ENCODE measurements around the gene MALAT1.
"Not testable (repeated sequence)": the region's sequence is repeated elsewhere in the genome, so short reads cannot be mapped to it uniquely, and the experiment has no call there.

MALAT1 gene

DNA sequence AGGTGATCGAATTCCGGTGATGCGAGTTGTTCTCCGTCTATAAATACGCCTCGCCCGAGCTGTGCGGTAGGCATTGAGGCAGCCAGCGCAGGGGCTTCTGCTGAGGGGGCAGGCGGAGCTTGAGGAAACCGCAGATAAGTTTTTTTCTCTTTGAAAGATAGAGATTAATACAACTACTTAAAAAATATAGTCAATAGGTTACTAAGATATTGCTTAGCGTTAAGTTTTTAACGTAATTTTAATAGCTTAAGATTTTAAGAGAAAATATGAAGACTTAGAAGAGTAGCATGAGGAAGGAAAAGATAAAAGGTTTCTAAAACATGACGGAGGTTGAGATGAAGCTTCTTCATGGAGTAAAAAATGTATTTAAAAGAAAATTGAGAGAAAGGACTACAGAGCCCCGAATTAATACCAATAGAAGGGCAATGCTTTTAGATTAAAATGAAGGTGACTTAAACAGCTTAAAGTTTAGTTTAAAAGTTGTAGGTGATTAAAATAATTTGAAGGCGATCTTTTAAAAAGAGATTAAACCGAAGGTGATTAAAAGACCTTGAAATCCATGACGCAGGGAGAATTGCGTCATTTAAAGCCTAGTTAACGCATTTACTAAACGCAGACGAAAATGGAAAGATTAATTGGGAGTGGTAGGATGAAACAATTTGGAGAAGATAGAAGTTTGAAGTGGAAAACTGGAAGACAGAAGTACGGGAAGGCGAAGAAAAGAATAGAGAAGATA is at the start of gene MALAT1:
TSS of gene MALAT1 (plus strand) at position 69 of the 736 bp plus-strand sequence.
- DNase-seq: peak; percentile 94

DNA sequence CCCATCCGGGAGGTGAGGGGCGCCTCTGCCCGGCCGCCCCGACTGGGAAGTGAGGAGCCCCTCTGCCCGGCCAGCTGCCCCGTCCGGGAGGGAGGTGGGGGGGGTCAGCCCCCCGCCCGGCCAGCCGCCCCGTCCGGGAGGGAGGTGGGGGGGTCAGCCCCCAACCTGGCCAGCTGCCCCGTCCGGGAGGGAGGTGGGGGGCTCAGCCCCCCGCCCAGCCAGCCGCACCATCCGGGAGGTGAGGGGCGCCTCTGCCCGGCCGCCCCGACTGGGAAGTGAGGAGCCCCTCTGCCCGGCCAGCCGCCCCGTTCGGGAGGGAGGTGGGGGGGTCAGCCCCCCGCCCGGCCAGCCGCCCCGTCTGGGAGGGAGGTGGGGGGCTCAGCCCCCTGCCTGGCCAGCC is 47.5 kb upstream of the MALAT1 start:
- not testable (repeated sequence) for DNase-seq

DNA sequence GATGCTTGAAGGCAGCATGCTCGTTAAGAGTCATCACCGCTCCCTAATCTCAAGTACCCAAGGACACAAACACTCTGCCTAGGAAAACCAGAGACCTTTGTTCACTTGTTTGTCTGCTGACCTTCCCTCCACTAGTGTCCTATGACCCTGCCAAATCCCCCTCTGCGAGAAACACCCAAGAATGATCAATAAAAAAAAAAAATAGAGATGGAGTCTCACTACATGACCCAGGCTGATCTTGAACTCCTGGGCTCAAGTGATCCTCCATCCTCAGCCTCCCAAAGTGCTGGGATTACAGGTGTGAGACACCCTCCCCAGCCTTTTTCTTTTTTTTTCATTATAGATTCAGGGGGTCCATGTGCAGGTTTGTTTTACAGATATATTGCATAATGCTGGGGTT is 46.6 kb upstream of the MALAT1 start:
- not testable (repeated sequence) for DNase-seq

DNA sequence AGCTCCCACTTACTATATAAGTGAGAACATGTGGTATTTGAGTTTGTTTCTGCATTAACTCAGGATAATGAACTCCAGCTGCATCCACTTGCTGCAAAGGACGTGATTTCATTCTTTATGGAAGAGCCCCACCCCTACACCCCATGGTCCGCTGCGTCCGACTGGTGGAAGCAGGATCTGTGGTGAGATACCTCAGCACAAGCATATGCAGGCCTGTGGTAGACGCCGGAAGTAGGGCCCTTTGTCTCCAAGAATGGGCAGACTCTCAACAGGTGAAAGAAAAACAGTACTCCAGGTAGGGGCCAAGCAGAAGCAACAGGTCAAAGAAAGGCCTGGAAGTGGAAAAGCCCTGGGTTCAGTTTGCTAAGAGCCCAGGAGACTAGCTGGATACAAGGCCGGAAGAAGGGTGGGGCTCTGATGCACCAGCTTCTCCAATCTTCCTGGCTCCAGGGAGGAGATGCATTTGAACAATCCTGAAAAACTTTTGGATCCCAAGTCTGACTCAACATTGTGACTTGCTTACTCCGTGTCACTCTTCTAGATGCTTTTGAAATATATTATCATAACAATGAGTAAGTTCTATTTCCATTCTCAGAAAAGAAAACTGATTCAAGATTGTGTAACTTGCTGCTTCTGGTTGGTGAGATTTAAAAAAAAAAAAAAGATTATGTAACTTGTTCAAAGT is 45.9 kb upstream of the MALAT1 start:
- DNase-seq: no peak

DNA sequence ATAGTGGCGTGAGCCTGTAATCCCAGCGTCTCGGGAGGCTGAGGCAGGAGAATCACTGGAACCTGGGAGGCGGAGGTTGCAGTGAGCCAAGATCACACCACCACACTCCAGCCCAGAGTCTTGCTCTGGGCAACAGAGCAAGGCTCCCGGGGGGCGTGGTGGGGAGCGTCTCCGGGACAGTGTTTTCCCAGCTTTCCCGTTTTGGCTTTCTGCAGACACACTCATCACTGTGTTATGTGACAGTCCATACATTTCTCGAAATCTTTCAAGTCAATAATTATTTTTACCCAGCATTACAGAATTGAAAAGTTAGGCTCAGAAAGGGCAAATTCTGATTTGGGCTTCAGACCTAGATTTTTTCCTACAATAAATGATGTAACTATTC is 44.5 kb upstream of the MALAT1 start:
- no peak for DNase-seq

DNA sequence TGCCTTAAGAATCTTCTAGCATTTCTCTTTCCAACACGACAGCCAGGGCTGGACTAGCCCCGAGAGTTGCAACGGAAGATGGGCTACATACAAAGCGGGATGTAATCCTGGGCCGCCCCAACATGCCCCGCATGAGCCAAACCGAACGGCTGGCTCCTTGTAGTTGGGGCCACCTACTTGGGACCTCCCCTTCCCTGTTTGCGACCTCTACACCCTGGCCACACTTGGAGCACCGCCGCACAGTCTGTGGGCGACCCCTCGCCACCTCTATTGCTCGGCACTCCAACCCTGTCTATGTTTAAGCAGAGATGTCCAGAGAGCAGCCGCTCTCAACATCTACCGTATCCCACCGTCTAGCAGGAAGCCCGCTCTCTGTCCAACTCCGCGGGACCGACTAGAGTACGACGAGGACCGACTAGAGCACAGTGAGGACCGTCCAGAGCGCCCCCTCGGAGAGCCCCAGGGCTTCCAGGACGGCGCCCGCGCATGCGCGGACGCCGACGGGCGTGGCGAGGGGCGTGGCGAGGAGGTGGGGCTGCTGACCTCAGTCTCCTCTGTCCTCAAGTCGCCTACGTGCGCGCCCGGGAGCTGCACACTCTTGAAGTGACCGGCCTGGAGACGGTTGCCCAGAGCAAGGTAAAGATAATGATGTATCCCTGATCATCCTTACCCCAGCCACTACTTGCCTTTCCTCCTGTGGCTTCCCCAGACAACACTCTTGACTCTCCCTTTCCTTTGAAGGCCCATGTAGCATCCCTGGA is 44.0 kb upstream of the MALAT1 start:
- no peak for DNase-seq

DNA sequence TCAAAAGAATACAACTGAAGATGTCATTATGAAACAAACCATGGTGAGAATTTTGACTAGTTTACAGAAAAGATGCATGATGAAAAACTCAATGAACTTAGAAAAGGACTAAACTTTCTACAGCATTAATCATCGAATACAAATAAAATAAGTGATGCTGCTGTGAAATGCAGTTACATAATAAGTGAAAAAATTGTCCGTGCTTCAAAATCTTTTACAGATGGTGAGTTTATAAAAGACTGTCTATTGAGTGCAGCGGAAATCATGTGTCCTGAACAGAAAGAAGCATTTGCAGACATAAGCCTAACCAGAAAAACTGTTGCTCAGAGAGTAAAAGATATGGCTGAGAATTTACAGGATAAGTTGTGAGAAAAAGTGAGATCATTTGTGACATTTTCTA is 42.4 kb upstream of the MALAT1 start:
- no peak for DNase-seq

DNA sequence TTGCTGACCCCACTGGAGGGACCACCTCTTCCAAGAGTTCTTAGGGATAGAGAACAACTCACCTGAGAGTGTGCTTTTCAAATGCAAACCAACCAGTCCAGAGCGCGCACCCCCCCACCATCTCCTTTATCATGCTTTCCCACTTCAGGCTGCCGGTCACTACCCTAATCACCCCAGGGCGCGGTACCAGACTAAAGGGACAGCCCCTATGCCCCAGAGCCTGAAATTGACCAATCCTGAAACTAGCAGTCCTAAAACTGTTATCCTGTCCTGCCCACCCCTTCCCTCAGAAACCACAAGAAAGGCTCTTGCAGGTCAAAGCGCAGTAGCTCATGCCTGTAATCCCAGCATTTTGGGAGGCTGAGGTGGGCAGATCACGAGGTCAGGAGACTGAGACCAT is 39.3 kb upstream of the MALAT1 start:
- no peak for DNase-seq

DNA sequence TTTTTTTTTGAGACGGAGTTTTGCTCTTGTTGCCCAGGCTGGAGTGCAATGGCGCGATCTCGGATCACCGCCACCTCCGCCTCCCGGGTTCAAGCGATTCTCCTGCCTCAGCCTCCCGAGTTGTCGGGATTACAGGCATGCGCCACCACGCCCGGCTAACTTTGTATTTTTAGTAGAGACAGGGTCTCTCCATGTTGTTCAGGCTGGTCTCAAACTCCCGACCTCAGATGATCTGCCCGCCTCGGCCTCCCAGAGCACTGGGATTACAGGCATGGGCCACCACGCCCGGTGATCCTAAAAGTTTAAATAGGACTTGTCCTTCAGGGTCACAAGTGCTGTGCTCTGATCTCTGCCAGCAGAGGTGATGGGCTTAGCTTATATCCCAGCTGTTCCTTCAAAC is 33.4 kb upstream of the MALAT1 start:
- DNase-seq: not testable (repeated sequence)

DNA sequence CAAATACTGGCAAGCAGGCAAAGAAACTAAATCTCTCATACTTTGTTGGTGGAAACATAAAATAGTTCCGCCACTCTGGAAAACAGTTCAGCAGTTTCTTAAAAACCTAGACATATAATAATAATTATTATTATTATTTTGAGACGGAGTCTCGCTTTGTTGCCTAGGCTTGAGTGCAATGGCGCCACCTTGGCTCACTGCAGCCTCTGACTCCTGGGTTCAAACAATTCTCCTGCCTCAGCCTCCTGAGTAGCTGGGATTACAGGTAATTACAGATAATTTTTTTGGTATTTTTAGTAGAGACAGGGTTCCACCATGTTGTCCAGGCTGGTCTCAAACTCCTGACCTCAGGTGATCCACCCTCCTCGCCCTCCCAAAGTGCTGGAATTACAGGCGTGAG is 31.5 kb upstream of the MALAT1 start:
- not testable (repeated sequence) for DNase-seq

DNA sequence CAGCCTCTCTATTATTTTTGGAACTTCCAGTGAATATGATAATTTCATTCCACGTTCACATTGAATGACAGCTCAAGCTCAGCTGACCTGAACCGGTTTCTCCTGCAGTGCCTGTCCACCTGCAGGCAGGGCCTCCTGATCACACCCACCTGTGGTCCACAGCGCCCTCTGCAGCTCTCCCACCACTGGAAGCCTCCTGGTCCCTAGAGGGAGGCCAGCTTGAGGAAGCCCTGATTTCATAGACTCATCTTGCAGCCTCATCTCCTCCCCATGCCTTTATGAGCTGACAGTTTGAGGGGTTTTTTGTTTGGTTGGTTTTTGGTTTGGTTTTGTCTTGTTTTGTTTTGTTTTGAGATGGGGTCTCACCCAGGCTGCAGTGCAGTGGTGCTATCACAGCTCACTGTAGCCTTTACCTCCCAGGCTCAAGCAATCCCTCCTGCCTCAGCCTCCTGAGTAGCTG is 29.9 kb upstream of the MALAT1 start:
- peak; percentile 74 for DNase-seq

DNA sequence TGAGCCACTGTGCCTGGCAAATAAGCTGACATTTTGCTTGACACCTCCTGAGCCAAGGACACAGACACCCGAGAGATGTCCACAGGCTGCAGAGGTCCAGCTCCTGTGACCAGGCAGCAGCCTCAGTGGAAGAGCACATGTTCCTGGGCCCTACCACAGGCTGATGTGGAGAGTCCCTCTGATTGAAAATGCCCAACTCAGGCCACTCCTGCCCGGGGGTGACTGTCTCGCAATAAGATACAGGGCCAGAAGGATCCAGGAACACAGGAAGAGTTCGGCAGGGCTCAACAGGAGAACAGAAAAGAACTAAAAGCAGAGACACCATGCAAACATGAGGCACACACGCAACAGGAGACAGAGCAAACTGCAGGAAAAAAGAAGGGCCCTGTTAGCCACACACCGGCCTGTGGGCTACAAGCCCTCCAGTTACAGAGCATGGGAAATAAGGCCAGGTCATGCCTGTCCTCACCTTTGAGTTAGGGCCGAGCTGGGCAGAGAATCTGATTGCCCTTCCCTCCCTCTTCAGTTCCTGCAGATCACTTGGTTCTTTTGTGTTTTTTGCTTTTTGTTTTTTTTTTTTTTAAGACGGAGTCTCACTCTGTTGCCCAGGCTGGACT is 28.3 kb upstream of the MALAT1 start:
- no peak for DNase-seq

DNA sequence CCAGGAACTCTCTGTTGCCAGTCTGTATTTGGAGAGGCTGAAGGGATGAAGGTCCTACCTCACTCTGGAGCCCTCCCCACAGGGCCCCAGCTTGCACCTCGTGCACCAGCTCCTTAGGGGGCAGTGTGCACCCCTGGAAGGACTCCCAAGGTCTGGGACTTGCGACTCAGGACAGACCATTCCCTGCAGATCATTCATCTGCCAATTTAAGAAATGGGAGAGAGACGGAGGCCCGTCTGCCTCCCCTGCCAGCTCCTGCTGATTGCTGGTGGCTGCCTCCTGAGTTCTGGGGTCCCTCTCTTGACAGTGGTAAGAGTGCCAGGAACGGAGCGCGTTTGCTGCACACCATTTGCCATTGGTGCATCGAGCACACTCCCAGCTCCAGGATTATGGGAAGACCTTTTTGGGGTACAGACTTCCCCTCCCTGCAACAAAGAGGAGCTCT is 27.4 kb upstream of the MALAT1 start:
- no peak for DNase-seq

DNA sequence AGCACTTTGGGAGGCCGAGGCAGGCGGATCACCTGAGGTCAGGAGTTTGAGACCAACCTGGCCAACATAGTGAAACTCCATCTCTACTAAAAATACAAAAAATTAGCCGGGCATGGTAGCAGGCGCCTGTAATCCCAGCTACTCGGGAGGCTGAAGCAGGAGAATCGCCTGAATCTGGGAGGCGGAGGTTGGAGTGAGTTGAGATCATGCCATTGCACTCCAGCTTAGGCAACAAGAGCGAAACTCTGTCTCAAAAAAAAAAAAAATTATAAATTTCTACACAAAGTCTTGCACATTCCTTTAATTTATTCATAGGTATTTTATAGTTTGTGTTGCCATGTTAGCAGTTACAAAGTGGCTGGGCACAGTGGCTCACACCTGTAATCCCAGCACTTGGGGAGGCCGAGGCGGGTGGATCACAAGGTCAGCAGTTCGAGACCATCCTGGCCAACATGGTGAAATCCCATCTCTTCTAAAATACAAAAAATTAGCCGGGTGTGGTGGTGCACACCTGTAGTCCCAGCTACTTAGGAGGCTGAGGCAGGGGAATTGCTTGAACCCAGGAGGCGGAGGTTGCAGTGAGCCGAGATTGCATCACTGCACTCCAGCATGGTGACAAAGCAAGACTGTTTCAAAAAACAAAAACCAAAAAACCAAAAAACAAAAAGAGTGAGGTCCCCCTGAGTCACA is 26.1 kb upstream of the MALAT1 start:
- DNase-seq: not testable (repeated sequence)

DNA sequence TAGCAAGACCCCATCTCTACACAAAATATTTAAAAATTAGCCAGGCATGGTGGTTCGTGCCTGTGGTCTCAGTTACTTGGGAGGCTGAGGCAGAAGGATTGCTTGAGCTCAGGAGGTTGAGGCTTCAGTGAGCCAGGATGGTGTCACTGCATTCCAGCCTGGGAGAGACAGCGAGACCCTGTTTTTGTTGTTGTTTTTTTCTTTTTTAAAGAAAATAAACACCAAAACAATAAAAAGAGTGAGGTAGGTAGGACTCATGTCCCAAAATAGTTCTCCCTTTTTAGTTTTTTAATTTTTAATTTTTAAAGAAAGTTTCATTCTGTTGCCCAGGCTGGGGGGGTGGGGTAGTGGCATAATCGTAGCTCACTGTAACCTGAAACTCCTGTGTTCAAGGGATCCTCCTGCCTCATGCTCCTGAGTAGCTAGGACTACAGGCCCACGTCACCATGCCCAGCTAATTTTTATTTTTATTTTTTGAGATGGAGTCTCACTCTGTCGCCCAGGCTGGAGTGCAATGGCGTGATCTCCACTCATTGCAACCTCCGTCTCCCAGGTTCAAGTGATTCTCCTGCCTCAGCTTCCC is 25.5 kb upstream of the MALAT1 start:
- no peak for DNase-seq

DNA sequence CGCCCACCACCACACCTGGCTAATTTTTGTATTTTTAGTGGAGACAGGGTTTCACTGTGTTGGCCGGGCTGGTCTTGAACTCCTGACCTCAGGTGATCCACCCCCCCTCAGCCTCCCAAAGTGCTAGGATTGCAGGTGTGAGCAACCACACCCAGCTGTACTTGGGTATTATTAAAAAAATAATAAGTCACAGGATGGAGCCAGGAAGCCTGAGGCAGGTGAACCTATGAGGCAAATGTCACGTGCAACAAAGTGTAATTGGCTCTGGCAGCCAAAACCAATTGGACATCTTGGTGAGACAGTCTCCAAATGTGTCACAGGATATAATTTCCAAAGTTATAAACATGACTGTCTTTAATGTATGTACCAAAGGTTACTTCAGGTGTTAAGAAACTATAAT is 24.0 kb upstream of the MALAT1 start:
- DNase-seq: no peak

DNA sequence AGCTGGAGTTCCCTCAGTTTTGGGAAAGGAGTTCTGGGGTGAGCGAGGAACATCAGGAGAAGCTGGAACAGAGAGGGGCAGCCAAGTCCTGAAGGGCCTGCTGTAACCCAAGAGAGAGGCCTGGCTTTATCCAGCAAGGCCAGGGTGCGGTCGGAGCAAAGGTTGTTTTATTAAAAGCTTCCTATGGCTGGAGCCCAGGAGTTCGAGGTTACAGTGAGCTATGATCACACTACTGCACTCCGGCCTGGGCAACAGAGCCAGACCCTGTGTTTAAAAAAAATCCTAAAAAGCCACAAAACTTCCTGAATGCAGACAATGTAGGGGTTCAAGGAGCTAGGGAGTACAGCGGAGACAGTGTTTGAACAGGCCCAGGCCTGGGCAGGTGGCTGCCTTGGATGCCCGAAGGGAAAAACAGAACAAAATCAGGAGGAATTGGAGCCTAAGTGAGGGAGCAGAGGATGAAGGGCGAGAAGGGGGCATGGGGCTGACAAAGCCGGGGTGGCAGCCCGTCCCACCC is 22.2 kb upstream of the MALAT1 start:
- DNase-seq: no peak

DNA sequence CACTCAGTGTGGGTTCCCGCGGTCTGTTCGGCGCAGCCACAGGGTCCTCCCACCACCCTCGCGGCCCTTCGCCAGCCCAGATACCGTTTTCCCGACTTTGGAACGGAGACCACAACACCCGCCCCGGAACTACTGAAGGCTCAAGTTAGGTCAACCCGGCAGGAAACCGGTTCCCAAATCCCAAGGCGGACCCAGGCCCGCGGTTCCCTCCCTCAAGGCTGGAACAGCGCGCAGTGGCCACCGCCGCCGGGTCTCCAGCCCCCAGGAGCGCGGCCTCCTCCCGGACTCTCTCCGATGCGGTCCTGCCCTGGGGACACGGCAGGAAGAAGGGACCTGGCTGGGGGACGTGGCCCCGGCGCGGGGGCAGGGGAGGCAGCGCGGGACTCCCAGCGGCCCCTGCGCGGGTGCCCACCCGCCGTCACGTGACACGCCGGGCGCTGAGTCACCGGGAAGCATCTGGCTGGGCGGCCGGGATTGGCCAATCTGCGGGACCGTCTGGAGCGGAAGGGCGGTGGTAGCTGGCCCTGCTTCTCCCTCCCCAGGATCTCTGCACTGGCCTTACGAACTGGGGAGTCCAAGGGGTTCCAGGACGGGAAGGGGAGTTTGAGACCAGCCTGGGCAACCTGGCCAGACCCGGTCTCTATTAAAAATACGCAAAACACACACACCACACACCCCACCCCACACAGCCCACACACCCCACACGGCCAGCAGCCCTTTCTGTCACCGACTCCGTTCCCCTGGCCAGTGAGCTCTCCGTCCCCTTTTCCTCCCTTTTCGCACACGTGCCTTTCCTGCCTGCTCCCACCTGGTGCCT is 21.5 kb upstream of the MALAT1 start:
- peak; percentile 69 for DNase-seq

DNA sequence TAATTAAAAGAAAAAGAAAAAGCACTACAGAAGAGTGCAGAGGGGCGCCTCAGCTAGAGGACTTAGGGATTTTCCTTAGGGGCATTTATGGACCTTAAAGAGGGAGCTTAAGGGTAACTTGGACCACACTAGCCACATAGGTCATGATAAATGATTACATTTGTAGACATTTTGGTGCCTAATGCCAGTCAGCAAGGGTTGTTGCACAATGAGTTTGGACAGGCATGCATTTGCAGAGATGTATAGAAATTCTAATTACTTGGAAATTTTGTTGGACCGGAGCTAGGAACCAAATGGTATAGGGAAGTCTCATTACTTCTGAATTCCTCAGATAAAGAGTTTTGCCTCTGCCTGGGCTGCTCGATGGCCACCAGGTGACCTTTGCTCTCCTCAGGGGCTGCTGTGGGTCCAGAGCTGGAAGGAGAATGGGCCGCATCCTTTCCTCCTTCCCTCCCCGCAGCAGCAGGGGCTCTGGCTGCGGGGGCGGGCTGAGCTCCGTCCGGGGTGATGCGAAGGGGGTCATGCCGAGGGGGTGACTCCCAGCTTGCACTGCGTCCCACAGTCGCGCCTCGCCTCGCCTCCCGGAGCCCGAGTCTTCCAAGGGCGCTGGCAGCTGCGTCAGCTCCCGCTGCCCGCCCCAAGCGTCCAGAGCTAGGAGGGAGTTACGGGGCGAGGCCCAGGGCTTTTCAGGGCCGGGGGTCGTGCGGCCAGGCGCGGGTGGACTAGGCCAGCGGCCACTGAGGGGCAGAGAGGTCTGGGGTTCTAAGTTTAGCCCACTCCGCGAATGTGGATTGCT is 20.3 kb upstream of the MALAT1 start:
- DNase-seq: no peak

All from NCI-H2029 treated with DMSO at 0.1 percent for 48 hours (cell line).